Hematopoietic multipotent progenitor cell treated with erythropoietin and hydrocortisone succinate and interleukin-3 and kit ligand, for 6 days (in vitro differentiated cells): ENCODE data around the gene OGFOD2.

Experiments
- DNase-seq: peaks from one replicate; pipeline ENCODE4 v3.0.0-alpha.2; 2015

The OGFOD2 gene

GRCh38 chr12:122989225-122989839, 14.3 kb downstream of the OGFOD2 start:
- DNase-seq: peak; percentile 39

- DNase-seq: no peak
These were observed 14.9 kb downstream of the OGFOD2 start for GRCh38 chr12:122989874-122990419.

- DNase-seq: no peak
These were observed 15.5 kb downstream of the OGFOD2 start for GRCh38 chr12:122990561-122990960.

- DNase-seq: no peak
These were observed 16.0 kb downstream of the OGFOD2 start for GRCh38 chr12:122990961-122991622.

GRCh38 chr12:122991623-122992275, 16.7 kb downstream of the OGFOD2 start:
- no peak for DNase-seq

GRCh38 chr12:122992386-122992785, 17.3 kb downstream of the OGFOD2 start:
- DNase-seq: no peak

GRCh38 chr12:122994140-122994675, 19.2 kb downstream of the OGFOD2 start:
- DNase-seq: no peak

GRCh38 chr12:122994781-122995502, 19.9 kb downstream of the OGFOD2 start:
- no peak for DNase-seq

- no peak for DNase-seq
These were observed 20.6 kb downstream of the OGFOD2 start for GRCh38 chr12:122995503-122996187.

- DNase-seq: no peak
These were observed 21.2 kb downstream of the OGFOD2 start for GRCh38 chr12:122996188-122996601.

GRCh38 chr12:122996621-122997342, 21.7 kb downstream of the OGFOD2 start:
- no peak for DNase-seq

- DNase-seq: no peak
These were observed 22.6 kb downstream of the OGFOD2 start for GRCh38 chr12:122997343-122998250.

GRCh38 chr12:122998316-122998715, 23.3 kb downstream of the OGFOD2 start:
- DNase-seq: no peak

GRCh38 chr12:122999196-122999946, 24.3 kb downstream of the OGFOD2 start:
- no peak for DNase-seq

- DNase-seq: peak; percentile 38
These were observed 25.0 kb downstream of the OGFOD2 start for GRCh38 chr12:122999986-123000420.

GRCh38 chr12:123000578-123000977, 25.5 kb downstream of the OGFOD2 start:
- DNase-seq: no peak

GRCh38 chr12:123001464-123001863, 26.4 kb downstream of the OGFOD2 start:
- no peak for DNase-seq

- DNase-seq: no peak
These were observed 28.2 kb downstream of the OGFOD2 start for GRCh38 chr12:123003257-123003656.

- no peak for DNase-seq
These were observed 29.2 kb downstream of the OGFOD2 start for GRCh38 chr12:123004287-123004686.
